Loucy (cell line): Measurements from ENCODE around the gene CTDSP1.

ENCODE experiments used
- H2AFZ ChIP-seq: fragments of 200-600 bp; sonication (generic); 2 replicates; pipeline ENCODE4 v1.6.0; 2016; ENCODE audit warnings: antibody characterized with exemption, mild to moderate bottlenecking, low read length, moderate library complexity
- H3F3A ChIP-seq: fragments of 200-600 bp; 2 replicates; pipeline ENCODE4 v1.6.0; 2016; ENCODE audit warnings: antibody characterized with exemption, low read depth, mild to moderate bottlenecking
- H3K27me3 ChIP-seq: fragments of 200-600 bp; sonication (generic); 2 replicates; pipeline ENCODE4 v1.6.1; 2014; ENCODE audit warnings: low read length, mild to moderate bottlenecking; ENCODE audit not compliant: insufficient read depth, poor library complexity, severe bottlenecking
- H3K36me3 ChIP-seq: fragments of 200-600 bp; sonication (generic); 2 replicates; pipeline ENCODE4 v1.6.1; 2016; ENCODE audit warnings: low read length; ENCODE audit not compliant: insufficient read depth
- H3K4me1 ChIP-seq: fragments of 200-600 bp; sonication (generic); 2 replicates; pipeline ENCODE4 v1.5.1; 2014; ENCODE audit warnings: low read length, mild to moderate bottlenecking; ENCODE audit not compliant: insufficient read depth, poor library complexity, severe bottlenecking
- H3K4me2 ChIP-seq: fragments of 200-600 bp; sonication (generic); 2 replicates; pipeline ENCODE4 v1.6.0; 2014; ENCODE audit warnings: antibody characterized with exemption, low read length, low read depth, mild to moderate bottlenecking; ENCODE audit not compliant: poor library complexity, severe bottlenecking
- H3K4me3 ChIP-seq: fragments of 200-600 bp; sonication (generic); 2 replicates; pipeline ENCODE4 v1.5.1; 2014; ENCODE audit warnings: low read length, mild to moderate bottlenecking, mixed read lengths; ENCODE audit not compliant: poor library complexity, severe bottlenecking
- H3K79me2 ChIP-seq: fragments of 200-600 bp; sonication (generic); 2 replicates; pipeline ENCODE4 v1.6.1; 2014; ENCODE audit warnings: low read length; ENCODE audit not compliant: insufficient read depth
- H3K9ac ChIP-seq: fragments of 200-600 bp; sonication (generic); 2 replicates; pipeline ENCODE4 v1.6.0; 2014; ENCODE audit warnings: mild to moderate bottlenecking, low read depth, low read length, moderate library complexity; ENCODE audit not compliant: poor library complexity, severe bottlenecking
- H3K9me2 ChIP-seq: fragments of 200-600 bp; sonication (generic); replicated peaks from 2 replicates; pipeline ENCODE4 v1.6.1; 2016; ENCODE audit warnings: low read depth, low read length, mixed read lengths
- H3K9me3 ChIP-seq: fragments of 200-600 bp; sonication (generic); 2 replicates; pipeline ENCODE4 v1.6.1; 2014; ENCODE audit warnings: mild to moderate bottlenecking, antibody characterized with exemption, low read length, low read depth; ENCODE audit not compliant: insufficient read depth
- H4K20me1 ChIP-seq: fragments of 200-600 bp; sonication (generic); 2 replicates; pipeline ENCODE4 v1.6.0; 2014; ENCODE audit warnings: antibody characterized with exemption, low read length, mild to moderate bottlenecking; ENCODE audit not compliant: insufficient read depth, poor library complexity, severe bottlenecking
- EZH2phosphoT487 ChIP-seq: fragments of 200-600 bp; IDR thresholded peaks from 2 replicates; pipeline ENCODE4 v1.6.1; 2018; ENCODE audit warnings: antibody characterized with exemption, mild to moderate bottlenecking, moderate library complexity, borderline replicate concordance
- TF ChIP-seq, protein P1 (sequence below): fragments of 200-600 bp; sonication (generic); conservative IDR thresholded peaks from 2 replicates; pipeline ENCODE4 v1.5.1; 2014; ENCODE audit warnings: mild to moderate bottlenecking, antibody characterized with exemption, low read length

The CTDSP1 gene

DNA sequence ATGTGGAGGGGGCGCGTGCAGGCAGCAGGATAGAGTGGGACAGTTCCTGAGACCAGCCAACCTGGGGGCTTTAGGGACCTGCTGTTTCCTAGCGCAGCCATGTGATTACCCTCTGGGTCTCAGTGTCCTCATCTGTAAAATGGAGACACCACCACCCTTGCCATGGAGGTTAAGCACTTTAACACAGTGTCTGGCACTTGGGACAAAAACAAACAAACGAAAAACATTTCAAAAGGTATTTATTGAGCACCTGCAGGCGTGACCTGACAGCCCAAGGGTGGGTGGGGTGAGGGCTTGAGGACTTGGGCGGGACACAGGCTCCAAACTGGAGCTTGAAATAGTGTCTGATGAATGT, 4.6 kb upstream of the CTDSP1 start:
- 0 out of 2 replicates have a peak, but pooled peaks cover 2% of the 10 kb centered on the region for H3F3A ChIP-seq
- TF ChIP-seq EZH2phosphoT487: no peak
- TF ChIP-seq, protein P1, sequence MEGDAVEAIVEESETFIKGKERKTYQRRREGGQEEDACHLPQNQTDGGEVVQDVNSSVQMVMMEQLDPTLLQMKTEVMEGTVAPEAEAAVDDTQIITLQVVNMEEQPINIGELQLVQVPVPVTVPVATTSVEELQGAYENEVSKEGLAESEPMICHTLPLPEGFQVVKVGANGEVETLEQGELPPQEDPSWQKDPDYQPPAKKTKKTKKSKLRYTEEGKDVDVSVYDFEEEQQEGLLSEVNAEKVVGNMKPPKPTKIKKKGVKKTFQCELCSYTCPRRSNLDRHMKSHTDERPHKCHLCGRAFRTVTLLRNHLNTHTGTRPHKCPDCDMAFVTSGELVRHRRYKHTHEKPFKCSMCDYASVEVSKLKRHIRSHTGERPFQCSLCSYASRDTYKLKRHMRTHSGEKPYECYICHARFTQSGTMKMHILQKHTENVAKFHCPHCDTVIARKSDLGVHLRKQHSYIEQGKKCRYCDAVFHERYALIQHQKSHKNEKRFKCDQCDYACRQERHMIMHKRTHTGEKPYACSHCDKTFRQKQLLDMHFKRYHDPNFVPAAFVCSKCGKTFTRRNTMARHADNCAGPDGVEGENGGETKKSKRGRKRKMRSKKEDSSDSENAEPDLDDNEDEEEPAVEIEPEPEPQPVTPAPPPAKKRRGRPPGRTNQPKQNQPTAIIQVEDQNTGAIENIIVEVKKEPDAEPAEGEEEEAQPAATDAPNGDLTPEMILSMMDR: no peak
- no peak overlapping the region for H3K4me3 ChIP-seq
- H3K27me3 ChIP-seq: no peaks in the 10 kb centered on the region
- H3K36me3 ChIP-seq: no peaks in the 10 kb centered on the region
- peaks cover 20% of the 10 kb centered on the region for H3K79me2 ChIP-seq
- H4K20me1 ChIP-seq: no peaks in the 10 kb centered on the region
- H3K4me1 ChIP-seq: peaks cover 33% of the 10 kb centered on the region
- H3K9ac ChIP-seq: peak overlapping the region; percentile 63
- no peak overlapping the region for H2AFZ ChIP-seq
- no peaks in the 10 kb centered on the region for H3K9me3 ChIP-seq
- peak overlapping the region; percentile 74 for H3K4me2 ChIP-seq
- no peaks in the 10 kb centered on the region for H3K9me2 ChIP-seq

DNA sequence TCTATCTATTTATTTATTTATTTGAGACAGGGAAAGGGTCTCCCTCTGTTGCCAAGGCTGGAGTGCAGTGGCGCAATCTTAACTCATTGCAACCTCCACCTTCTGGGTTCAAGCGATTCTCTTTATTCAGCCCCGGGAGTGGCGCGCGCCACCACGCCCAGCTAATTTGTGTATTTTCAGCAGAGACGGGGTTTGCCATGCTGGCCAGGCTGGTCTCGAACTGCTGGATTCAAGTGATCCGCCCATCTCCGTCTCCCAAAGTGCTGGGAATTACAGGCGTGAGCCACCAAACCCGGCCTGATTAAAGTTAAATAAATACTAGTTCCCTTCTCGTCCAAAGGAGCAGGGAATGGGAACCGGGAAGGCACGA, 4.2 kb upstream of the CTDSP1 start:
- no peak for TF ChIP-seq EZH2phosphoT487
- TF ChIP-seq, protein P1: no peak
- Histone ChIP-seq H3K9me3 (no peaks in the 10 kb centered on the region), H3K36me3 (no peaks in the 10 kb centered on the region), H3K79me2 (peaks cover 24% of the 10 kb centered on the region), H3K9ac (peak overlapping the region; percentile 63), H2AFZ (peak overlapping the region; percentile 90), H3K4me1 (peaks cover 33% of the 10 kb centered on the region), H3K27me3 (no peaks in the 10 kb centered on the region), H3F3A (0 out of 2 replicates have a peak, but pooled peaks cover 2% of the 10 kb centered on the region), H3K4me2 (peak overlapping the region; percentile 74), H3K4me3 (peak overlapping the region; percentile 84), H3K9me2 (no peaks in the 10 kb centered on the region), H4K20me1 (no peaks in the 10 kb centered on the region)

DNA sequence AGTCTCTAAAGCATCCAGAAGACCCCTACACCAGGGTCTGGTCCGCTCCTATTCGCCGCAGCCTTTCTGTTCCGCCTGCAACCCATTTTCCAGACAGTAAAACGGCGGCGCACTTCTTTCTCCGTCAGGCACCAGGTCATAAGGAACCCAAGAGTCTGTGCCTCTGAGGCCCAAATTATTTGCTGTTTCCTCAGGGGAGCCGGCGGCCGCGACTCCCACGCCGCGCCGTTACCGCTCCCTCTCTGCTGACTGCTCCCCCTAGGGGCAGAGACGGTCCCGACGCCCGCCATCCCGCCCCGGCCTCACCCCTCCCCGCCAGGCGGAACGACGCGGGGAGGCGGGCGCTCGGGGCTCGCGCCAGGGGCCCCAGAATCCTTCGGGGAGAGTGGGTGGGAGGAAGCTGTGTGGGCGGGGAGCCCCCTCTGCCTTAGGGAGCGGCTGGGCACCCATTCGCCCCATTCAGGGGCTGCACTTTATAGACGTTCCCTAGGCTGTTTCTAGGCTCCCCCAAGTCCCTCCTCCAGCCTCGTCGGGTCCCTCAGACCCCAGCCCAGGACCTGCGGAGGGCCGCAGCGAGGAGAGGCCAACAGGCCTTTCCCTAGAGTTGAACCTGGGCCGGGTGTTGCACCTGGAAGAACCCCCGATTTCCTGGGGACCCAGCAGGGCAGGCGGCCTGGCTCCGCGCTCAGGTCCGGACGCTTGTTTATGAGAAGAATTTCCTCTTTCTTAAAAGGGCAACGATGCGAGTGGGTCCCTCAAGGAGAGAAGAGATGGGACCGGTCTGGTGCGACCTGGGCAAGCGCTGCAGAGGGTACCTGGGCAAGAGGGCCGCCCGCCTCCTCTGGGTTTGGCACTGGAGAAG, 3.6 kb upstream of the CTDSP1 start:
- Histone ChIP-seq H3K9me3 (no peaks in the 10 kb centered on the region), H3K4me2 (peak overlapping the region; percentile 74), H3K4me3 (peak overlapping the region; percentile 84), H3K36me3 (no peaks in the 10 kb centered on the region), H3K27me3 (no peaks in the 10 kb centered on the region), H3K79me2 (peaks cover 30% of the 10 kb centered on the region), H4K20me1 (peaks cover 1% of the 10 kb centered on the region), H3K9ac (peak overlapping the region; percentile 83), H3F3A (0 out of 2 replicates have a peak, but pooled peaks cover 2% of the 10 kb centered on the region), H3K4me1 (peaks cover 35% of the 10 kb centered on the region), H3K9me2 (no peaks in the 10 kb centered on the region), H2AFZ (peak overlapping the region; percentile 90)
- TF ChIP-seq, protein P1: peak; percentile 74
- no peak for TF ChIP-seq EZH2phosphoT487
